Body of pancreas (tissue), 4 donors: ENCODE measurements around the gene TLX2.

Experiments used
- POLR2A ChIP-seq, 3 donors: fragments of 450-650 bp; IDR thresholded peaks; one replicate each; pipeline ENCODE4 v1.6.1; 2016; ENCODE audit warnings: antibody characterized with exemption in 3 of 3, mild to moderate bottlenecking in 2 of 3
- TF ChIP-seq, protein P1 (sequence below), 7 experiments: fragments of 450-650 bp in 4 of 7; fragments of 200-600 bp in 3 of 7; sonication (generic) in 3 of 7; IDR thresholded peaks; one replicate each; pipeline ENCODE4 v1.5.1; 2016 to 2019; ENCODE audit warnings: antibody characterized with exemption in 7 of 7

DNA sequence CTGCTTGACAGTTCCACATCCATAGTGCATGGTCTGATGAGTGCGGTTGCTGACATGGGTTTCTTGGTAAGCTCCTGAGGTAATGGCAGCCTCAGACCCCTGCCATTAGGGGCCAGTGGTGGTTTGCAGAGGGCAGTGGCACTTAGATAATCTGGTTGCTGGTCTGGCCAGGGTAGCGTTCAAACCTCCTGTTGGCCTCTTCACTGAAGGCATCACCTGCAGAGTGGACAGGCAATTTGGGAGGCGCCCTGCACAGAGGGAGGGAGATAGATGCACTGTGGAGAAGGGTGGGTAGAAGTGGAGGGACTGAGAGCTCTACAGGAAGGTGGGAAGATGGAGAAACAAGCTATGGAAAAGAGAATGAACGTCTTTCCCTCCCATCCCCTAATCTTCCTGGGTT is 19.2 kb downstream of the TLX2 start:
- TF ChIP-seq, protein P1, sequence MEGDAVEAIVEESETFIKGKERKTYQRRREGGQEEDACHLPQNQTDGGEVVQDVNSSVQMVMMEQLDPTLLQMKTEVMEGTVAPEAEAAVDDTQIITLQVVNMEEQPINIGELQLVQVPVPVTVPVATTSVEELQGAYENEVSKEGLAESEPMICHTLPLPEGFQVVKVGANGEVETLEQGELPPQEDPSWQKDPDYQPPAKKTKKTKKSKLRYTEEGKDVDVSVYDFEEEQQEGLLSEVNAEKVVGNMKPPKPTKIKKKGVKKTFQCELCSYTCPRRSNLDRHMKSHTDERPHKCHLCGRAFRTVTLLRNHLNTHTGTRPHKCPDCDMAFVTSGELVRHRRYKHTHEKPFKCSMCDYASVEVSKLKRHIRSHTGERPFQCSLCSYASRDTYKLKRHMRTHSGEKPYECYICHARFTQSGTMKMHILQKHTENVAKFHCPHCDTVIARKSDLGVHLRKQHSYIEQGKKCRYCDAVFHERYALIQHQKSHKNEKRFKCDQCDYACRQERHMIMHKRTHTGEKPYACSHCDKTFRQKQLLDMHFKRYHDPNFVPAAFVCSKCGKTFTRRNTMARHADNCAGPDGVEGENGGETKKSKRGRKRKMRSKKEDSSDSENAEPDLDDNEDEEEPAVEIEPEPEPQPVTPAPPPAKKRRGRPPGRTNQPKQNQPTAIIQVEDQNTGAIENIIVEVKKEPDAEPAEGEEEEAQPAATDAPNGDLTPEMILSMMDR (IDR thresholded peaks at IDR 0.05) = no peak
- TF ChIP-seq POLR2A (IDR thresholded peaks at IDR 0.05) = no peak
